Tibial artery (tissue), 4 donors: ENCODE measurements around the gene APP.

Source experiments
- DNase-seq, 2 donors: peaks; one replicate each; pipeline ENCODE4 v3.0.0-alpha.2; 2019
- H3K27ac ChIP-seq, 2 donors: fragments of 200-600 bp; sonication (generic) in 1 of 2; 1 replicate in 1 of 2; 2 replicates in 1 of 2; pipeline ENCODE4 v1.5.1; 2018 to 2019; ENCODE audit warnings: mild to moderate bottlenecking in 1 of 2
- H3K27me3 ChIP-seq, 2 donors: fragments of 200-600 bp; sonication (generic) in 1 of 2; one replicate each; pipeline versions ENCODE4 v1.5.1 to v1.6.0; 2016 to 2019
- H3K36me3 ChIP-seq, 3 donors: fragments of 200-600 bp; sonication (generic) in 2 of 3; one replicate each; pipeline ENCODE4 v1.5.1; 2016 to 2019; ENCODE audit warnings: mild to moderate bottlenecking in 2 of 3
- H3K4me1 ChIP-seq, 4 donors: fragments of 200-600 bp; sonication (generic) in 2 of 4; 1 replicate in 3 of 4; 2 replicates in 1 of 4; pipeline ENCODE4 v1.5.1; 2016 to 2019
- H3K4me3 ChIP-seq, 2 donors: fragments of 200-600 bp; sonication (generic) in 1 of 2; 1 replicate in 1 of 2; 2 replicates in 1 of 2; pipeline ENCODE4 v1.5.1; 2018 to 2019; ENCODE audit warnings: mild to moderate bottlenecking in 2 of 2
- H3K9me3 ChIP-seq, 3 donors: fragments of 200-600 bp; sonication (generic) in 1 of 3; one replicate each; pipeline ENCODE4 v1.5.1; 2016 to 2019
- CTCF ChIP-seq, 2 experiments: fragments of 200-600 bp in 1 of 2; fragments of 450-650 bp in 1 of 2; IDR thresholded peaks; one replicate each; pipeline ENCODE4 v1.5.1; 2017 to 2019; ENCODE audit warnings: antibody characterized with exemption in 2 of 2, mild to moderate bottlenecking in 1 of 2, moderate library complexity in 1 of 2
- intact Hi-C: fragments of 100-400 bp; cut with DNase I; formaldehyde crosslinking; loops from one replicate; pipeline ENCODE4 v1.15.0; 2023; ENCODE audit warnings: low total_unique reads

APP gene

GRCh38 chr21:25863031-25863430 lies 307.5 kb downstream of the APP start:
- Histone ChIP-seq H3K27me3 (no peaks in the 10 kb centered on the region), H3K4me3 (no peak overlapping the region), H3K27ac (no peak overlapping the region), H3K4me1 (peaks cover 0 to 1% (median under 1%) of the 10 kb centered on the region in 4 donors), H3K36me3 (no peaks in the 10 kb centered on the region), H3K9me3 (no peaks in the 10 kb centered on the region)
- intact Hi-C loops, result no loop called here
- DNase-seq, result no peak
- no peak for TF ChIP-seq CTCF (IDR thresholded peaks at IDR 0.05)

- no peak for DNase-seq
- no peak overlapping the region for H3K27ac ChIP-seq
- H3K9me3 ChIP-seq, result no peaks in the 10 kb centered on the region
- no peak overlapping the region for H3K4me3 ChIP-seq
- TF ChIP-seq CTCF (IDR thresholded peaks at IDR 0.05), result peak in 1 of 2 experiments; percentile 28
- H3K27me3 ChIP-seq, result no peaks in the 10 kb centered on the region
- peaks cover 0 to 6% (median 2%) of the 10 kb centered on the region in 4 donors for H3K4me1 ChIP-seq
- no peaks in the 10 kb centered on the region for H3K36me3 ChIP-seq
- intact Hi-C loops, result no loop called here
These were observed 308.0 kb downstream of the APP start for GRCh38 chr21:25862596-25862995.

GRCh38 chr21:25862112-25862511 lies 308.5 kb downstream of the APP start:
- no peaks in the 10 kb centered on the region for H3K36me3 ChIP-seq
- intact Hi-C loops, result no loop called here
- H3K4me1 ChIP-seq, result peaks cover 0 to 11% (median 3%) of the 10 kb centered on the region in 4 donors
- no peak for TF ChIP-seq CTCF (IDR thresholded peaks at IDR 0.05)
- no peak overlapping the region for H3K4me3 ChIP-seq
- DNase-seq, result no peak
- H3K27ac ChIP-seq, result no peak overlapping the region
- H3K27me3 ChIP-seq, result no peaks in the 10 kb centered on the region
- no peaks in the 10 kb centered on the region for H3K9me3 ChIP-seq

GRCh38 chr21:25859235-25859929 lies 311.2 kb downstream of the APP start:
- Histone ChIP-seq H3K36me3 (no peaks in the 10 kb centered on the region), H3K9me3 (no peaks in the 10 kb centered on the region), H3K4me3 (no peak overlapping the region), H3K27ac (no peak overlapping the region), H3K4me1 (peaks cover 0 to 13% (median 3%) of the 10 kb centered on the region in 4 donors), H3K27me3 (no peaks in the 10 kb centered on the region)
- intact Hi-C loops, result no loop called here
- no peak for DNase-seq
- TF ChIP-seq CTCF (IDR thresholded peaks at IDR 0.05), result no peak

GRCh38 chr21:25858325-25858724 lies 312.2 kb downstream of the APP start:
- H3K27ac ChIP-seq, result no peak overlapping the region
- H3K27me3 ChIP-seq, result no peaks in the 10 kb centered on the region
- peaks cover 0 to 13% (median 3%) of the 10 kb centered on the region in 4 donors for H3K4me1 ChIP-seq
- DNase-seq, result no peak
- TF ChIP-seq CTCF (IDR thresholded peaks at IDR 0.05), result no peak
- intact Hi-C loops, result no loop called here
- no peaks in the 10 kb centered on the region for H3K9me3 ChIP-seq
- no peaks in the 10 kb centered on the region for H3K36me3 ChIP-seq
- H3K4me3 ChIP-seq, result no peak overlapping the region
